C4-2B (cell line): ENCODE data around the gene HSBP1.

Experiments
- ZFX ChIP-seq: fragments of 450-650 bp; IDR thresholded peaks from 2 replicates; pipeline ENCODE4 v1.6.1; 2017
- TF ChIP-seq, protein P1 (sequence below): fragments of 450-650 bp; conservative IDR thresholded peaks from 2 replicates; pipeline ENCODE4 v1.5.1; 2017; ENCODE audit warnings: mild to moderate bottlenecking

- TF ChIP-seq, protein P1, sequence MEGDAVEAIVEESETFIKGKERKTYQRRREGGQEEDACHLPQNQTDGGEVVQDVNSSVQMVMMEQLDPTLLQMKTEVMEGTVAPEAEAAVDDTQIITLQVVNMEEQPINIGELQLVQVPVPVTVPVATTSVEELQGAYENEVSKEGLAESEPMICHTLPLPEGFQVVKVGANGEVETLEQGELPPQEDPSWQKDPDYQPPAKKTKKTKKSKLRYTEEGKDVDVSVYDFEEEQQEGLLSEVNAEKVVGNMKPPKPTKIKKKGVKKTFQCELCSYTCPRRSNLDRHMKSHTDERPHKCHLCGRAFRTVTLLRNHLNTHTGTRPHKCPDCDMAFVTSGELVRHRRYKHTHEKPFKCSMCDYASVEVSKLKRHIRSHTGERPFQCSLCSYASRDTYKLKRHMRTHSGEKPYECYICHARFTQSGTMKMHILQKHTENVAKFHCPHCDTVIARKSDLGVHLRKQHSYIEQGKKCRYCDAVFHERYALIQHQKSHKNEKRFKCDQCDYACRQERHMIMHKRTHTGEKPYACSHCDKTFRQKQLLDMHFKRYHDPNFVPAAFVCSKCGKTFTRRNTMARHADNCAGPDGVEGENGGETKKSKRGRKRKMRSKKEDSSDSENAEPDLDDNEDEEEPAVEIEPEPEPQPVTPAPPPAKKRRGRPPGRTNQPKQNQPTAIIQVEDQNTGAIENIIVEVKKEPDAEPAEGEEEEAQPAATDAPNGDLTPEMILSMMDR: no peak
- TF ChIP-seq ZFX: no peak
These were observed 28.1 kb downstream of the HSBP1 start for GRCh38 chr16:83835586-83836566.
